Measurements from ENCODE around the gene PPAT.
"Not testable (repeated sequence)": the region's sequence is repeated elsewhere in the genome, so short reads cannot be mapped to it uniquely, and the experiment has no call there.

Gene PPAT

DNA sequence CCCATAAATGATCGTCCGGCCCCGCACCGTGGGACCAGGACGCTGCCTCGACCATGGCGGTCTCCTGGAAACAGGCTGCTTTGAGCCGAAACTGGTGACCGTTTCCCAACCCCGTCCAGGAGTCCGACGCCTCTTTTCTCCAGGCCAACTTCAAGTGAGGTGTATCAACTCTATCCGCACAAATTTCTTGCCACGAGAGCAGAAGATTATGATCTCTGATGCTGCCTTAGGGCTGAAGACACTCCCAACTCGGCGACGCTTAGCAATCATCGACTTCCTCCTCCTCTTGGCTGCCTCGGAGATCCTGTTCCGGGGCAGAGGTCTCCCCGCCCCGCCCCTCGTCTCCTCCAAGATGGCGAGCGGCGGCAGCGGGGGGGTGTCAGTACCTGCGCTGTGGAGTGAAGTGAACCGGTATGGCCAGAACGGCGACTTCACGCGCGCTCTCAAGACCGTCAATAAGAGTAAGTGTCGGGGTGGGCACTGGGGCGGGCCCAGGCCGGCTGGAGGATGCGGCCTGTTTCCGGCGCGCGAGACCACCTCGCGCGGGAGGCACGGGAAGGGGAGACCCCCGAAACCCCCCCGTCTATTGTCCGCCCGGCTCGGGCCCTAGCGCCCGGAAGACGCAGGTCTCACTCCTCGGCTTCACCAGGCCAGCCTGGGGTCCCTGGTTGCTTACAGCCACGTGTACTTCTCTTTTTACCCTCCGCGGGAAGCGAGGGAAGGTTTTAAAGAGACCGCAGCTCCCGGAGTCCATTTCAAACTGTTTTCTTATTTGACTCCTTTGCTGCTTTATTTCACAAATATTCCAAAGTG lies 32.1 kb upstream of the PPAT start, which contains the start of gene SRP72:
SRP72 (plus strand) TSS at position 334 of the 813 bp plus-strand sequence; CDS start at position 353, 19 bp downstream.
- peak within 1 kb of the TSS; percentile 82 for H3K4me3 ChIP-seq (ENCODE audit: low read length)
- TF ChIP-seq, protein P1, sequence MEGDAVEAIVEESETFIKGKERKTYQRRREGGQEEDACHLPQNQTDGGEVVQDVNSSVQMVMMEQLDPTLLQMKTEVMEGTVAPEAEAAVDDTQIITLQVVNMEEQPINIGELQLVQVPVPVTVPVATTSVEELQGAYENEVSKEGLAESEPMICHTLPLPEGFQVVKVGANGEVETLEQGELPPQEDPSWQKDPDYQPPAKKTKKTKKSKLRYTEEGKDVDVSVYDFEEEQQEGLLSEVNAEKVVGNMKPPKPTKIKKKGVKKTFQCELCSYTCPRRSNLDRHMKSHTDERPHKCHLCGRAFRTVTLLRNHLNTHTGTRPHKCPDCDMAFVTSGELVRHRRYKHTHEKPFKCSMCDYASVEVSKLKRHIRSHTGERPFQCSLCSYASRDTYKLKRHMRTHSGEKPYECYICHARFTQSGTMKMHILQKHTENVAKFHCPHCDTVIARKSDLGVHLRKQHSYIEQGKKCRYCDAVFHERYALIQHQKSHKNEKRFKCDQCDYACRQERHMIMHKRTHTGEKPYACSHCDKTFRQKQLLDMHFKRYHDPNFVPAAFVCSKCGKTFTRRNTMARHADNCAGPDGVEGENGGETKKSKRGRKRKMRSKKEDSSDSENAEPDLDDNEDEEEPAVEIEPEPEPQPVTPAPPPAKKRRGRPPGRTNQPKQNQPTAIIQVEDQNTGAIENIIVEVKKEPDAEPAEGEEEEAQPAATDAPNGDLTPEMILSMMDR (conservative IDR thresholded peaks at IDR 0.05; ENCODE audit: low read depth, low read length), result no peak
- DNase-seq (ENCODE audit: low read depth), result peak; percentile 79

DNA sequence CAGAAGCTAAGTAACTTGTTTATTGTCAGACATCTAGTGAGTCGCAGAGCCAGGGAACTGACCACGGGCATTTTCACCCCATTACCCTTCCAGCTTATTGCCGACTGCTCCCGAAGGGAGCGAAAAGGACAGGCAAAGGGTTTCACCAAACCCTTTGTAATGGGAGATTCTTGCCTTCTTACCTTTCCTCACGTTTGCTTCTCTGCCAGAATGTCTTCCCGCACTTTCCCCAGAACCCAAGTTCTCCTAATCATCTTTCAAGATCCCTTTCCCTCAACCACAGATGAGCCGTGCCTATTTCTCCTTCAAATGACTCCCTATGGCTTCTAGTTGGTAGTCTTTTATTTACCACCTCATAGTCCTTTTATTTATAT lies 31.5 kb upstream of the PPAT start:
- TF ChIP-seq, protein P1 (conservative IDR thresholded peaks at IDR 0.05; ENCODE audit: low read depth, low read length), result no peak
- H3K4me3 ChIP-seq (ENCODE audit: low read length), result peak overlapping the region; percentile 82
- DNase-seq (ENCODE audit: low read depth), result no peak

DNA sequence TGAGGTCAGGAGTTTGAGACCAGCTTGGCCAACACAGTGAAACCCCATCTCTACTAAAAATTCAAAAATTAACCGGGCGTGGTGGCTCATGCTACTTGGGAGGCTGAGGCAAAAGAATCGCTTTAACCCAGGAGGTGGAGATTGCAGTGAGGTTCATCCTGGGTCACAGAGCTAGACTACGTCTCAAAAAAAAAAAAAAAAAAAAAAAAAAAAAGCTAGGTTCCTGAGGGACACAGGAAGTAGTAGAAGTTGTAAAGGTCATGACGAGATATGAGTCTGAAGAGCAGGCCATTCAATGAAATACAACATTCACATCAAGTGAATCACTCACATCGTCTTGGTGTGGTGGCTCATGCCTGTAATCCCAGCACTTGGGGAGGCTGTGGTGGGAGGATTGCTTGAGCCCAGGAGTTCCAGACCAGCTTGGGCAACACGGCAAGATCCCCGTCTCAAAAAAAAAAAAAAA lies 30.9 kb upstream of the PPAT start:
- peak overlapping the region; percentile 82 for H3K4me3 ChIP-seq (ENCODE audit: low read length)
- DNase-seq (ENCODE audit: low read depth), result not testable (repeated sequence)

DNA sequence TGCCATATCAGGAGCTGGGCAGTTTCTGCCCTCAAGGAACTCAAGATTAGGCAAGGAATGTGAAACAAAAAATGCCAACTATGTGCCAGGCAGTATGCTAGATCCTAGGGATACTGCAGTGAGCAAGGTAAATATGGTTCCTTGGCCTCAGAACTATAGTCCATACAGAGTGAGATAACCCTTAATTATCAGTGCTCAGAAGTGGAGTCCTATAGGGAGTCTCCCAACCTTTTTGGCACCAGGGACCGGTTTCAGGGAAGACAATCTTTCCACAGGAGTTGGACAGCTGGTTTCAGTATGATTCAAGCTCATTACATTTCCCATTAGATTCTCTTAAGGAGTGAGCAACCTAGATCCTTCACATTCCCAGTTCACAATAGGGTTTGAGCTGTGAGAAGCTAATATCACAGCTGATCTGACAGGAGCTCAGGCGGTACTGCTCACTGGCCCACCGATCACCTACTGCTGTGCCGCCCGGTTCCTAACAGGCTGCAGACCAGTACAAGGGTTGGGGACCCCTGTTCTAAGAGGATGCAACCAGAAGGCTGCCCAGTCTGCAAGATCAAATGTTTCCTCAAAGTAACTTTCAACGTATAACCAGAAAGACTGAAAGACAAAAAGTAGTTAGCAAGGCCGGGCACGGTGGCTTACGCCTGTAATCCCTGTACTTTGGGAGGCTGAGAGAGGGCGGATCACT lies 30.3 kb upstream of the PPAT start:
- TF ChIP-seq, protein P1 (conservative IDR thresholded peaks at IDR 0.05; ENCODE audit: low read depth, low read length), result no peak
- H3K4me3 ChIP-seq (ENCODE audit: low read length), result peak overlapping the region; percentile 82
- DNase-seq (ENCODE audit: low read depth), result no peak

DNA sequence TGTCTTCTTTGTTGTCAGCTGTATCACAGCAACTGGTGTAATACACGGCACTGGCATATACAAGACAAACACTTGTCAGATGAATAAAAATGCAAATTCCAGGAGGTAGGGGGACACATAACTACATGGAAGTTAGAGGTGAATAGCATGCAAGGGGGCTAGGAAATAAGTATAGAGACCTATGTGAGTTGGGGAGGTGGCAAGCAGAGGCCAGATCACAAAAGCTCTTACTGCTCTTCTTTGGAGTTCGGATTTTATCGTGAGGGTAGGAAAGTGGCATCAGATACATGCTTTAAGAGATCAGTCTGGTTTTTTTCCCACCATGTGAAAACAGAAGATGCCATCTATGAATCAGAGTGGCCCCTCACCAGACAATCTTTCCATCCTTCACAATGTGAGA lies 29.2 kb upstream of the PPAT start:
- TF ChIP-seq, protein P1 (conservative IDR thresholded peaks at IDR 0.05; ENCODE audit: low read depth, low read length), result no peak
- H3K4me3 ChIP-seq (ENCODE audit: low read length), result no peak overlapping the region
- DNase-seq (ENCODE audit: low read depth), result no peak

DNA sequence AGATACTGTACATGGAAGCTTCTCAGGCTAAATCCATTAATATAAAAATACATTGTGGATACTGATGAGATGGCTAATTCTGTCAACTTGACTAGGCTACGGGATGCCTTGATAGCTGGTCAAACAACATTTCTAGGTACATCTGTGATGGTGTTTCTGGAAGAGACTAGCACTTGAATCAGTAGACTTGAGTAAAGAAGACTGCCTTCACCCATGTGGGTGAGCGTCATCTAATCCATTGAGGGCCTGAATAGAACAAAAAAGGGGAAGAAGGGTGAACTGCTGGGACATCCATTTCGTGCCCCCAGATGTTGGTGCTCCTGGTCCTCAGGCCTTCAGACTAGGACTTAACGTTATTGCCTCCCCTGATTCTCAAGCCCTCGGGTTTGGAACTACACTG lies 28.3 kb upstream of the PPAT start:
- DNase-seq (ENCODE audit: low read depth), result no peak
- no peak overlapping the region for H3K4me3 ChIP-seq (ENCODE audit: low read length)
- TF ChIP-seq, protein P1 (conservative IDR thresholded peaks at IDR 0.05; ENCODE audit: low read depth, low read length), result no peak

DNA sequence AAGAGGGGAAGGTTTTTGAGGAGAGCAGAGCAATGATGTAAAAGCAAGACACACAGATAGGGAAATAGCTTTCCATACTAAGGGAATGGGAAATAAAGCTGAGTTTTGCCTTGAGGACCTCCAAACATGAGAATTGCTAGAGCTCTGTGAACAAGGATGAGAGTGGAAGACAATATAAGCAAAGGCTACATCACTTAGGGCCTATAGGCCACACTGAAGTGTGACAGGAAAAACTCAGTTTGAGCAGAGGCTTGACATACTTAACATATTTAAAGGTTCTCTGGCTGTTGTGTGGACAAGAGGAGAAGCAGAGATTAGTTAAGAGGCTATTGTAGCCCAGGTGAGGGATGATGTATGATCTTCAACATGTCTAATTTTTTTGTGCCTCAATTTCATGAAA lies 26.7 kb upstream of the PPAT start:
- TF ChIP-seq, protein P1 (conservative IDR thresholded peaks at IDR 0.05; ENCODE audit: low read depth, low read length), result no peak
- no peak for DNase-seq (ENCODE audit: low read depth)
- no peak overlapping the region for H3K4me3 ChIP-seq (ENCODE audit: low read length)

All from retinal pigment epithelial cell (primary cell).